HUES64 (cell line): ENCODE measurements around the gene POTEB3. TPM values are rescaled to one million over a fixed set of nuclear protein-coding genes. Genes with fewer than 3 reads are reported as not detected.
"Not testable (repeated sequence)": the region's sequence is repeated elsewhere in the genome, so short reads cannot be mapped to it uniquely, and the experiment has no call there.

Experiments used
- H3K27ac ChIP-seq: 2 replicates; pipeline ENCODE4 v1.7.0; 2013; ENCODE audit warnings: low read depth, low read length, inconsistent platforms
- H3K27me3 ChIP-seq: 2 replicates; pipeline ENCODE4 v1.6.1; 2013; ENCODE audit warnings: mild to moderate bottlenecking, low read length; ENCODE audit not compliant: insufficient read depth
- H3K36me3 ChIP-seq: 2 replicates; pipeline ENCODE4 v1.6.1; 2013; ENCODE audit warnings: mild to moderate bottlenecking, low read length; ENCODE audit not compliant: insufficient read depth
- H3K4me1 ChIP-seq: 2 replicates; pipeline ENCODE4 v1.6.1; 2013; ENCODE audit warnings: mild to moderate bottlenecking, low read length, moderate library complexity; ENCODE audit not compliant: insufficient read depth
- H3K4me3 ChIP-seq: 2 replicates; pipeline ENCODE4 v1.5.1; 2013; ENCODE audit warnings: mild to moderate bottlenecking, low read length, moderate library complexity
- H3K9ac ChIP-seq: 2 replicates; pipeline ENCODE4 v1.6.1; 2013; ENCODE audit warnings: mild to moderate bottlenecking, low read depth, low read length
- H3K9me3 ChIP-seq: 2 replicates; pipeline ENCODE4 v1.6.1; 2013; ENCODE audit warnings: low read depth, low read length; ENCODE audit not compliant: insufficient read depth
- WGBS: fragments of 150-250, 120-280 bp; methylation state at CpG from one replicate; pipeline ENCODE4 v1.1.7; 2013; ENCODE audit warnings: missing lambda C conversion rate; 5-methylcytosine and 5-hydroxymethylcytosine counted together
- polyA plus RNA-seq, 2 experiments: library from polyadenylated mRNA; stranded (reverse); fragments of 50-300 nt; gene quantifications; one replicate each; pipeline ENCODE4 v1.2.3, GENCODE V29; 2013

The POTEB3 gene
- polyA plus RNA-seq (2013, experiment 1 of 2), result not detected
- polyA plus RNA-seq (2013, experiment 2 of 2), result not detected

GRCh38 chr15:21440399-21440798, at the start of gene POTEB3:
Gene POTEB3, minus strand, starts transcription at chr15:21440499. Its CDS starts 488 bp downstream, at chr15:21440011.
- H3K27me3 ChIP-seq, H3K4me1 ChIP-seq, H3K9me3 ChIP-seq, H3K9ac ChIP-seq, H3K27ac ChIP-seq, H3K36me3 ChIP-seq, H3K4me3 ChIP-seq: not testable (repeated sequence)
- 98% methylated on average over 6 of the region's 35 CpGs for WGBS

- not testable (repeated sequence) for H3K9me3 ChIP-seq, H3K36me3 ChIP-seq, H3K4me3 ChIP-seq, H3K9ac ChIP-seq, H3K27me3 ChIP-seq, H3K27ac ChIP-seq, H3K4me1 ChIP-seq
- no CpG with 5 or more reads among the region's 6 CpGs for WGBS
Measured at GRCh38 chr15:21453683-21454082, 13.4 kb upstream of the POTEB3 start.

- not testable (repeated sequence) for H3K9ac ChIP-seq, H3K4me1 ChIP-seq, H3K27ac ChIP-seq, H3K27me3 ChIP-seq, H3K9me3 ChIP-seq, H3K4me3 ChIP-seq, H3K36me3 ChIP-seq
- WGBS, result 90% methylated on average over 24 of the region's 72 CpGs
Measured at GRCh38 chr15:21451920-21452563, 11.7 kb upstream of the POTEB3 start.

- H3K4me3 ChIP-seq, H3K9me3 ChIP-seq, H3K27ac ChIP-seq, H3K4me1 ChIP-seq, H3K9ac ChIP-seq, H3K27me3 ChIP-seq, H3K36me3 ChIP-seq: not testable (repeated sequence)
- WGBS, result no CpG with 5 or more reads among the region's 41 CpGs
Measured at GRCh38 chr15:21451487-21451886, 11.2 kb upstream of the POTEB3 start.

- not testable (repeated sequence) for H3K9ac ChIP-seq
Measured at GRCh38 chr15:21407366-21407765, 32.9 kb downstream of the POTEB3 start.

GRCh38 chr15:21401531-21401930, 38.8 kb downstream of the POTEB3 start:
- H3K27me3 ChIP-seq, H3K27ac ChIP-seq, H3K4me1 ChIP-seq, H3K36me3 ChIP-seq, H3K9me3 ChIP-seq, H3K4me3 ChIP-seq, H3K9ac ChIP-seq: not testable (repeated sequence)
- 71% methylated on average over 3 of the region's 4 CpGs for WGBS

More at GRCh38 chr15:21407366-21407765, 32.9 kb downstream of the POTEB3 start:
- H3K9me3 ChIP-seq, H3K36me3 ChIP-seq, H3K27me3 ChIP-seq, H3K4me3 ChIP-seq, H3K4me1 ChIP-seq, H3K27ac ChIP-seq: not testable (repeated sequence)
- 67% methylated on average over 2 of the region's 4 CpGs for WGBS

- not testable (repeated sequence) for H3K4me1 ChIP-seq, H3K27ac ChIP-seq, H3K27me3 ChIP-seq, H3K4me3 ChIP-seq, H3K9ac ChIP-seq, H3K9me3 ChIP-seq, H3K36me3 ChIP-seq
- 87% methylated on average over 3 of the region's 4 CpGs for WGBS
Measured at GRCh38 chr15:21399111-21399510, 41.2 kb downstream of the POTEB3 start.

- 87% methylated on average over 4 of the region's 5 CpGs for WGBS
- H3K36me3 ChIP-seq, H3K9me3 ChIP-seq, H3K27ac ChIP-seq, H3K9ac ChIP-seq, H3K4me3 ChIP-seq, H3K27me3 ChIP-seq, H3K4me1 ChIP-seq: not testable (repeated sequence)
Measured at GRCh38 chr15:21398511-21398910, 41.8 kb downstream of the POTEB3 start.

GRCh38 chr15:21397656-21398055, 42.6 kb downstream of the POTEB3 start:
- not testable (repeated sequence) for H3K9ac ChIP-seq, H3K9me3 ChIP-seq, H3K4me1 ChIP-seq, H3K36me3 ChIP-seq, H3K4me3 ChIP-seq, H3K27ac ChIP-seq, H3K27me3 ChIP-seq
- no CpG with 5 or more reads among the region's 2 CpGs for WGBS

- H3K4me1 ChIP-seq, H3K9me3 ChIP-seq, H3K27me3 ChIP-seq, H3K27ac ChIP-seq, H3K36me3 ChIP-seq, H3K4me3 ChIP-seq, H3K9ac ChIP-seq: not testable (repeated sequence)
- 91% methylated on average over 1 of the region's 2 CpGs for WGBS
Measured at GRCh38 chr15:21397186-21397585, 43.1 kb downstream of the POTEB3 start.

GRCh38 chr15:21385961-21386360, 54.3 kb downstream of the POTEB3 start:
- not testable (repeated sequence) for H3K4me3 ChIP-seq, H3K9me3 ChIP-seq, H3K27me3 ChIP-seq, H3K27ac ChIP-seq, H3K9ac ChIP-seq, H3K36me3 ChIP-seq, H3K4me1 ChIP-seq
- WGBS, result 95% methylated on average over 13 of the region's 25 CpGs

GRCh38 chr15:21383866-21384485, 56.3 kb downstream of the POTEB3 start:
- not testable (repeated sequence) for H3K4me3 ChIP-seq, H3K4me1 ChIP-seq, H3K36me3 ChIP-seq, H3K9ac ChIP-seq, H3K27ac ChIP-seq, H3K27me3 ChIP-seq, H3K9me3 ChIP-seq
- 94% methylated on average over 6 of the region's 24 CpGs for WGBS
